Liver (tissue), 10 donors: Measurements from ENCODE around the gene GNAT2. TPM values are rescaled to one million over a fixed set of nuclear protein-coding genes. Genes with fewer than 3 reads are reported as not detected.

Source experiments
- DNase-seq: peaks from one replicate; pipeline ENCODE4 v3.0.0-alpha.2; 2017; ENCODE audit warnings: low spot score
- H3K27ac ChIP-seq, 2 donors: one replicate each; pipeline ENCODE4 v1.7.0; 2013; ENCODE audit warnings: inconsistent platforms in 2 of 2, low read length in 2 of 2, control low read depth in 1 of 2, low read depth in 1 of 2, mild to moderate bottlenecking in 1 of 2
- H3K27me3 ChIP-seq, 4 donors: one replicate each; pipeline versions ENCODE4 v1.6.1 to v1.7.0; 2013; ENCODE audit warnings: low read length in 3 of 4, inconsistent platforms in 1 of 4, mild to moderate bottlenecking in 1 of 4, moderate library complexity in 1 of 4; ENCODE audit not compliant: control insufficient read depth in 4 of 4, insufficient read depth in 4 of 4
- H3K36me3 ChIP-seq, 4 donors: one replicate each; pipeline versions ENCODE4 v1.6.1 to v1.7.0; 2013; ENCODE audit warnings: low read length in 3 of 4, mild to moderate bottlenecking in 3 of 4, low read depth in 1 of 4, moderate library complexity in 1 of 4; ENCODE audit not compliant: control insufficient read depth in 4 of 4, insufficient read depth in 3 of 4
- H3K4me1 ChIP-seq, 4 donors: one replicate each; pipeline versions ENCODE4 v1.6.1 to v1.7.0; 2013; ENCODE audit warnings: low read length in 3 of 4, mild to moderate bottlenecking in 3 of 4, moderate library complexity in 1 of 4; ENCODE audit not compliant: control insufficient read depth in 4 of 4, insufficient read depth in 4 of 4
- H3K4me3 ChIP-seq, 3 donors: one replicate each; pipeline versions ENCODE4 v1.6.1 to v1.7.0; 2013; ENCODE audit warnings: low read length in 3 of 3, control low read depth in 1 of 3, low read depth in 1 of 3, mild to moderate bottlenecking in 1 of 3
- H3K9ac ChIP-seq, 2 donors: one replicate each; pipeline ENCODE4 v1.7.0; 2013; ENCODE audit warnings: low read length in 2 of 2, mild to moderate bottlenecking in 2 of 2, moderate library complexity in 2 of 2, control low read depth in 1 of 2, low read depth in 1 of 2
- H3K9me3 ChIP-seq, 4 donors: one replicate each; pipeline versions ENCODE4 v1.6.1 to v1.7.0; 2013; ENCODE audit warnings: low read length in 3 of 4; ENCODE audit not compliant: control insufficient read depth in 4 of 4
- FOXA1 ChIP-seq: IDR thresholded peaks from 2 replicates; pipeline ENCODE4 v1.6.1; 2016; ENCODE audit warnings: antibody characterized with exemption
- GABPA ChIP-seq, 2 donors: IDR thresholded peaks in 1 of 2; conservative IDR thresholded peaks in 1 of 2; 2 replicates each; pipeline ENCODE4 v1.6.1; 2016; ENCODE audit warnings: antibody characterized with exemption in 2 of 2, mild to moderate bottlenecking in 1 of 2, moderate library complexity in 1 of 2
- HNF4A ChIP-seq, 2 donors: conservative IDR thresholded peaks; 2 replicates each; pipeline ENCODE4 v1.6.1; 2016; ENCODE audit warnings: antibody characterized with exemption in 2 of 2, mild to moderate bottlenecking in 2 of 2
- HNF4G ChIP-seq: IDR thresholded peaks from 2 replicates; pipeline ENCODE4 v1.6.1; 2016; ENCODE audit warnings: antibody characterized with exemption
- JUND ChIP-seq, 2 donors: IDR thresholded peaks; 2 replicates each; pipeline ENCODE4 v1.6.1; 2016; ENCODE audit warnings: antibody characterized with exemption in 2 of 2
- NR2F2 ChIP-seq: IDR thresholded peaks from 2 replicates; pipeline ENCODE4 v1.6.1; 2016; ENCODE audit warnings: antibody characterized with exemption
- RAD21 ChIP-seq, 2 donors: IDR thresholded peaks; 2 replicates each; pipeline ENCODE4 v1.6.1; 2016; ENCODE audit warnings: antibody characterized with exemption in 2 of 2, mild to moderate bottlenecking in 2 of 2
- SP1 ChIP-seq: IDR thresholded peaks from 2 replicates; pipeline ENCODE4 v1.6.1; 2018; ENCODE audit warnings: antibody characterized with exemption, mild to moderate bottlenecking
- TAF1 ChIP-seq: conservative IDR thresholded peaks from 2 replicates; pipeline ENCODE4 v1.6.1; 2016; ENCODE audit warnings: antibody characterized with exemption, mild to moderate bottlenecking
- YY1 ChIP-seq: IDR thresholded peaks from 2 replicates; pipeline ENCODE4 v1.6.1; 2016; ENCODE audit warnings: antibody characterized with exemption, mild to moderate bottlenecking
- WGBS: extraction: QIAGEN DNeasy Blood & Tissue Kit; methylation state at CpG from one replicate; pipeline ENCODE4 v1.1.7; 2013; 5-methylcytosine and 5-hydroxymethylcytosine counted together
- polyA plus RNA-seq, 2 donors: library from polyadenylated mRNA; stranded (reverse) in 1 of 2; unstranded in 1 of 2; fragments of 200-250 nt in 1 of 2; fragments of >200 nt in 1 of 2; fragmentation: Nextera tagmentation in 1 of 2; extraction: Ambion mirVana in 1 of 2; gene quantifications; one replicate each; pipeline versions ENCODE4 v1.2.1 to v1.2.3, GENCODE V29; 2013 to 2015
- small RNA-seq: library from RNA; depleted of rRNA; stranded (forward); fragments of <200 nt; gene quantifications from one replicate; pipeline ENCODE3, GENCODE V24; 2014
- total RNA-seq, 2 donors: library from RNA; depleted of rRNA; stranded (reverse); fragments of >200 nt; gene quantifications; one replicate each; pipeline ENCODE4 v1.2.3, GENCODE V29; 2014
- TF ChIP-seq, protein P1 (sequence below): IDR thresholded peaks from 2 replicates; pipeline ENCODE4 v1.6.1; 2016; ENCODE audit warnings: antibody characterized with exemption
- TF ChIP-seq, protein P2 (sequence below): IDR thresholded peaks from 2 replicates; pipeline ENCODE4 v1.6.1; 2016; ENCODE audit warnings: antibody characterized with exemption, mild to moderate bottlenecking
- TF ChIP-seq, protein P3 (sequence below): fragments of 150-350 bp; IDR thresholded peaks from 2 replicates; pipeline ENCODE4 v1.5.1; 2017; ENCODE audit warnings: improper control_type of control experiment, low read depth, low read length; ENCODE audit not compliant: missing input control
- TF ChIP-seq, protein P4 (sequence below): IDR thresholded peaks from 2 replicates; pipeline ENCODE4 v1.6.1; 2016; ENCODE audit warnings: antibody characterized with exemption
- donor health status: healthy.
- donor health status: healthy.
- donor health status: healthy.
- donor health status: healthy.
- donor health status: healthy.

The GNAT2 gene
- total and polyA plus RNA-seq, 4 donors: 0.09 to 0.17 (median 0.17) TPM; not detected in 1

DNA sequence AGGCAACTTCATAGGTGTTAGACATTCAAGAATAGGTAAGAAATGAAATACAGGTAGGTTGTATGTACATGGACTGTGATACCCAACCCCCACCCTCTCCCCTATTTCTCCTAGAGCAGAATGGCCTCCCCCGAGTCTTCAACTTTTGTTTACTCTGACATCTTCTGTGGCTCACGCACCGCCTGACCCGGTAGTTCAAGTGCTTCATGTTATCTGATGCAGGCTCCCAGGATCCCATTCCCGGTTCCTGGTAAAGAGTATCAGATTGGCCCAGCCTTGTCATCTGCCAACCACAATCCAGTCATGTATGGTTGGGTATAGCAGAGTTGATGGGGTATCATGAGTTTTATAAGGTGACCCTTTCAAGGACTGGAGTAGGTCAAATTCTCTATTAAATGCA is 61.9 kb downstream of the GNAT2 start:
- Histone ChIP-seq H3K36me3 (no peaks in the 10 kb centered on the region), H3K4me1 (peaks cover 0 to 14% (median 0%) of the 10 kb centered on the region in 4 donors), H3K27me3 (no peaks in the 10 kb centered on the region), H3K9ac (no peak overlapping the region), H3K4me3 (no peak overlapping the region), H3K9me3 (no peaks in the 10 kb centered on the region), H3K27ac (no peak overlapping the region)
- WGBS: 92% methylated on average over 5 of the region's 5 CpGs
- TF ChIP-seq GABPA (IDR thresholded peaks at IDR 0.05 in 1 of 2, conservative IDR thresholded peaks at IDR 0.05 in 1 of 2) (no peak), HNF4A (conservative IDR thresholded peaks at IDR 0.05) (no peak), YY1 (no peak), NR2F2 (no peak)
- no peak for DNase-seq

DNA sequence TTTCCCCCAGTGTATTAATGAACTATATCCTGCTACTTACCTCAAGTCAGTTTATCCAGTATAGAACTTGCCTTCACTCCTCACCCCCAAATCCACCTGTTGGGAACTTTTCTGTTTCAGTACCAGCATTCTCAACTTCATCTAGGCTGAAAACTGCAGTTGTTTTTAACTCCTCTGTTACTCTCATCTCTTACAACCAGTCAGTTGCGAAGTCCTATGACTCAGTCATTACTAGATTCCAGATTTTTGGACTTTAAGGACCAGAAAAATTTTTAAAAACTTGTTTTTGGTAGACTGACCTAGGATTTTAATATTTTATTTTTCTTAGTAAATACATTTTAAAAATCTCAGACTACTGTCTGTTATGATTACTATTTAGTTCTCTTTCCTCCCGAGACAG is 62.9 kb downstream of the GNAT2 start:
- WGBS: 96% methylated on average over 2 of the region's 2 CpGs
- H3K4me1 ChIP-seq: peaks cover 0 to 9% (median 0%) of the 10 kb centered on the region in 4 donors
- no peak overlapping the region for H3K4me3 ChIP-seq
- no peaks in the 10 kb centered on the region for H3K9me3 ChIP-seq
- no peaks in the 10 kb centered on the region for H3K27me3 ChIP-seq
- no peak for DNase-seq
- H3K27ac ChIP-seq: no peak overlapping the region
- TF ChIP-seq, protein P1, sequence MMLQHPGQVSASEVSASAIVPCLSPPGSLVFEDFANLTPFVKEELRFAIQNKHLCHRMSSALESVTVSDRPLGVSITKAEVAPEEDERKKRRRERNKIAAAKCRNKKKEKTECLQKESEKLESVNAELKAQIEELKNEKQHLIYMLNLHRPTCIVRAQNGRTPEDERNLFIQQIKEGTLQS: no peak
- no peak for TF ChIP-seq TAF1
- TF ChIP-seq HNF4G: no peak
- TF ChIP-seq JUND (IDR thresholded peaks at IDR 0.05): no peak
- no peak for TF ChIP-seq YY1
- TF ChIP-seq SP1: no peak
- TF ChIP-seq, protein P2, sequence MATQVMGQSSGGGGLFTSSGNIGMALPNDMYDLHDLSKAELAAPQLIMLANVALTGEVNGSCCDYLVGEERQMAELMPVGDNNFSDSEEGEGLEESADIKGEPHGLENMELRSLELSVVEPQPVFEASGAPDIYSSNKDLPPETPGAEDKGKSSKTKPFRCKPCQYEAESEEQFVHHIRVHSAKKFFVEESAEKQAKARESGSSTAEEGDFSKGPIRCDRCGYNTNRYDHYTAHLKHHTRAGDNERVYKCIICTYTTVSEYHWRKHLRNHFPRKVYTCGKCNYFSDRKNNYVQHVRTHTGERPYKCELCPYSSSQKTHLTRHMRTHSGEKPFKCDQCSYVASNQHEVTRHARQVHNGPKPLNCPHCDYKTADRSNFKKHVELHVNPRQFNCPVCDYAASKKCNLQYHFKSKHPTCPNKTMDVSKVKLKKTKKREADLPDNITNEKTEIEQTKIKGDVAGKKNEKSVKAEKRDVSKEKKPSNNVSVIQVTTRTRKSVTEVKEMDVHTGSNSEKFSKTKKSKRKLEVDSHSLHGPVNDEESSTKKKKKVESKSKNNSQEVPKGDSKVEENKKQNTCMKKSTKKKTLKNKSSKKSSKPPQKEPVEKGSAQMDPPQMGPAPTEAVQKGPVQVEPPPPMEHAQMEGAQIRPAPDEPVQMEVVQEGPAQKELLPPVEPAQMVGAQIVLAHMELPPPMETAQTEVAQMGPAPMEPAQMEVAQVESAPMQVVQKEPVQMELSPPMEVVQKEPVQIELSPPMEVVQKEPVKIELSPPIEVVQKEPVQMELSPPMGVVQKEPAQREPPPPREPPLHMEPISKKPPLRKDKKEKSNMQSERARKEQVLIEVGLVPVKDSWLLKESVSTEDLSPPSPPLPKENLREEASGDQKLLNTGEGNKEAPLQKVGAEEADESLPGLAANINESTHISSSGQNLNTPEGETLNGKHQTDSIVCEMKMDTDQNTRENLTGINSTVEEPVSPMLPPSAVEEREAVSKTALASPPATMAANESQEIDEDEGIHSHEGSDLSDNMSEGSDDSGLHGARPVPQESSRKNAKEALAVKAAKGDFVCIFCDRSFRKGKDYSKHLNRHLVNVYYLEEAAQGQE: no peak
- no peak for TF ChIP-seq HNF4A (conservative IDR thresholded peaks at IDR 0.05)
- TF ChIP-seq, protein P3, sequence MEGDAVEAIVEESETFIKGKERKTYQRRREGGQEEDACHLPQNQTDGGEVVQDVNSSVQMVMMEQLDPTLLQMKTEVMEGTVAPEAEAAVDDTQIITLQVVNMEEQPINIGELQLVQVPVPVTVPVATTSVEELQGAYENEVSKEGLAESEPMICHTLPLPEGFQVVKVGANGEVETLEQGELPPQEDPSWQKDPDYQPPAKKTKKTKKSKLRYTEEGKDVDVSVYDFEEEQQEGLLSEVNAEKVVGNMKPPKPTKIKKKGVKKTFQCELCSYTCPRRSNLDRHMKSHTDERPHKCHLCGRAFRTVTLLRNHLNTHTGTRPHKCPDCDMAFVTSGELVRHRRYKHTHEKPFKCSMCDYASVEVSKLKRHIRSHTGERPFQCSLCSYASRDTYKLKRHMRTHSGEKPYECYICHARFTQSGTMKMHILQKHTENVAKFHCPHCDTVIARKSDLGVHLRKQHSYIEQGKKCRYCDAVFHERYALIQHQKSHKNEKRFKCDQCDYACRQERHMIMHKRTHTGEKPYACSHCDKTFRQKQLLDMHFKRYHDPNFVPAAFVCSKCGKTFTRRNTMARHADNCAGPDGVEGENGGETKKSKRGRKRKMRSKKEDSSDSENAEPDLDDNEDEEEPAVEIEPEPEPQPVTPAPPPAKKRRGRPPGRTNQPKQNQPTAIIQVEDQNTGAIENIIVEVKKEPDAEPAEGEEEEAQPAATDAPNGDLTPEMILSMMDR: no peak
- TF ChIP-seq RAD21 (IDR thresholded peaks at IDR 0.05): no peak
- no peak for TF ChIP-seq FOXA1
- TF ChIP-seq, protein P4, sequence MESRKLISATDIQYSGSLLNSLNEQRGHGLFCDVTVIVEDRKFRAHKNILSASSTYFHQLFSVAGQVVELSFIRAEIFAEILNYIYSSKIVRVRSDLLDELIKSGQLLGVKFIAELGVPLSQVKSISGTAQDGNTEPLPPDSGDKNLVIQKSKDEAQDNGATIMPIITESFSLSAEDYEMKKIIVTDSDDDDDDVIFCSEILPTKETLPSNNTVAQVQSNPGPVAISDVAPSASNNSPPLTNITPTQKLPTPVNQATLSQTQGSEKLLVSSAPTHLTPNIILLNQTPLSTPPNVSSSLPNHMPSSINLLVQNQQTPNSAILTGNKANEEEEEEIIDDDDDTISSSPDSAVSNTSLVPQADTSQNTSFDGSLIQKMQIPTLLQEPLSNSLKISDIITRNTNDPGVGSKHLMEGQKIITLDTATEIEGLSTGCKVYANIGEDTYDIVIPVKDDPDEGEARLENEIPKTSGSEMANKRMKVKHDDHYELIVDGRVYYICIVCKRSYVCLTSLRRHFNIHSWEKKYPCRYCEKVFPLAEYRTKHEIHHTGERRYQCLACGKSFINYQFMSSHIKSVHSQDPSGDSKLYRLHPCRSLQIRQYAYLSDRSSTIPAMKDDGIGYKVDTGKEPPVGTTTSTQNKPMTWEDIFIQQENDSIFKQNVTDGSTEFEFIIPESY: no peak
- no peak overlapping the region for H3K9ac ChIP-seq
- no peaks in the 10 kb centered on the region for H3K36me3 ChIP-seq

Small RNAs within 50 kb of the gene (small RNA-seq; reads per million reads assigned to genes)
- gene RNU6V: not detected

Other genes starting within 250 kb of the GNAT2 start
- 10 to 100 TPM in 1 of 2 donors, 1 to 10 TPM in 1; 5.4 to 10.6 TPM for gene SORT1, start 221.7 kb downstream of the GNAT2 start, total RNA-seq
- gene SORT1, start 221.7 kb downstream of the GNAT2 start, polyA plus RNA-seq: 1 to 10 TPM; 1.0 to 1.3 TPM
- 10 to 100 TPM; 26.3 to 73.2 TPM for gene PSMA5, start 193.2 kb downstream of the GNAT2 start, total RNA-seq
- gene PSMA5, start 193.2 kb downstream of the GNAT2 start, polyA plus RNA-seq: 10 to 100 TPM; 62.5 to 88.6 TPM
- gene SYPL2, start 153.1 kb downstream of the GNAT2 start, total RNA-seq: 1 to 10 TPM in 1 of 2 donors, under 1 TPM in 1; 0.14 to 4.4 TPM
- gene SYPL2, start 153.1 kb downstream of the GNAT2 start, polyA plus RNA-seq: 1 to 10 TPM; 3.0 to 4.7 TPM
- 1 to 10 TPM in 1 of 2 donors, under 1 TPM in 1; 0.61 to 1.6 TPM for gene ATXN7L2, start 135.7 kb downstream of the GNAT2 start, total RNA-seq
- 1 to 10 TPM; 1.0 to 1.7 TPM for gene ATXN7L2, start 135.7 kb downstream of the GNAT2 start, polyA plus RNA-seq
- gene CYB561D1, start 125.5 kb downstream of the GNAT2 start, total RNA-seq: 1 to 10 TPM; 2.5 to 2.8 TPM
- 1 to 10 TPM; 1.3 to 1.5 TPM for gene CYB561D1, start 125.5 kb downstream of the GNAT2 start, polyA plus RNA-seq
- gene AMIGO1, start 109.9 kb downstream of the GNAT2 start, total RNA-seq: 1 to 10 TPM in 1 of 2 donors, under 1 TPM in 1; 0.75 to 4.6 TPM
- 1 to 10 TPM; 1.7 to 2.0 TPM for gene AMIGO1, start 109.9 kb downstream of the GNAT2 start, polyA plus RNA-seq
- gene GPR61, start 79.7 kb downstream of the GNAT2 start, total RNA-seq: not detected
- under 1 TPM in 1 of 2 donors, not detected in 1; 0.32 TPM for gene GPR61, start 79.7 kb downstream of the GNAT2 start, polyA plus RNA-seq
- 1 to 10 TPM; 6.4 to 6.5 TPM for gene GNAI3, start 71.0 kb downstream of the GNAT2 start, total RNA-seq
- gene GNAI3, start 71.0 kb downstream of the GNAT2 start, polyA plus RNA-seq: 1 to 10 TPM; 1.9 to 2.2 TPM
- 10 to 100 TPM; 19.2 to 87.4 TPM for gene AMPD2, start 221 bp upstream of the GNAT2 start, total RNA-seq
- gene AMPD2, start 221 bp upstream of the GNAT2 start, polyA plus RNA-seq: 10 to 100 TPM; 20.2 to 25.2 TPM
- 10 to 100 TPM; 12.2 to 42.8 TPM for gene GSTM4, start 36.5 kb upstream of the GNAT2 start, total RNA-seq
- 10 to 100 TPM; 25.5 to 36.2 TPM for gene GSTM4, start 36.5 kb upstream of the GNAT2 start, polyA plus RNA-seq
- gene GSTM2, start 48.4 kb upstream of the GNAT2 start, total RNA-seq: 10 to 100 TPM in 1 of 2 donors, 1 to 10 TPM in 1; 7.1 to 15.1 TPM
- gene GSTM2, start 48.4 kb upstream of the GNAT2 start, polyA plus RNA-seq: 1 to 10 TPM; 7.4 to 8.4 TPM
- gene GSTM1, start 68.2 kb upstream of the GNAT2 start, total RNA-seq: 100 to 1,000 TPM in 1 of 2 donors, 10 to 100 TPM in 1; 14.7 to 273 TPM
- gene GSTM1, start 68.2 kb upstream of the GNAT2 start, polyA plus RNA-seq: 100 to 1,000 TPM; 221 to 341 TPM
- 1 to 10 TPM in 1 of 2 donors, under 1 TPM in 1; 0.59 to 1.3 TPM for gene GSTM5, start 92.6 kb upstream of the GNAT2 start, total RNA-seq
- 1 to 10 TPM; 1.4 to 2.8 TPM for gene GSTM5, start 92.6 kb upstream of the GNAT2 start, polyA plus RNA-seq
- 10 to 100 TPM in 1 of 2 donors, 1 to 10 TPM in 1; 6.9 to 39.8 TPM for gene GSTM3, start 121.4 kb upstream of the GNAT2 start, total RNA-seq
- 10 to 100 TPM; 30.1 to 51.5 TPM for gene GSTM3, start 121.4 kb upstream of the GNAT2 start, polyA plus RNA-seq
- gene EPS8L3, start 144.3 kb upstream of the GNAT2 start, total RNA-seq: under 1 TPM in 1 of 2 donors, not detected in 1; 0.09 TPM
- gene EPS8L3, start 144.3 kb upstream of the GNAT2 start, polyA plus RNA-seq: under 1 TPM; 0.15 to 0.38 TPM